Measurements from ENCODE around the gene TEC. TPM values are rescaled to one million over a fixed set of nuclear protein-coding genes. Genes with fewer than 3 reads are reported as not detected.
A peak's percentile ranks its signal among the peaks of the same experiment; 100 is the strongest.

The TEC gene
- total RNA-seq, 6 experiments from 2014 or later, result 1.5 to 4.2 (median 3.0) TPM

- Histone ChIP-seq H3K27ac (no peak overlapping the region), H3K9me3 (no peaks in the 10 kb centered on the region), H3K27me3 (no peaks in the 10 kb centered on the region), H3K4me3 (no peak overlapping the region), H3K36me3 (peaks cover 0 to 21% (median 0%) of the 10 kb centered on the region in 4 donors), H3K4me1 (no peaks in the 10 kb centered on the region)
- DNase-seq, result no peak
- intact Hi-C loops (cut with DNase I), result no loop called here
- no peak for ATAC-seq
- TF ChIP-seq POLR2A (IDR thresholded peaks at IDR 0.05), result no peak
- TF ChIP-seq, protein P1, sequence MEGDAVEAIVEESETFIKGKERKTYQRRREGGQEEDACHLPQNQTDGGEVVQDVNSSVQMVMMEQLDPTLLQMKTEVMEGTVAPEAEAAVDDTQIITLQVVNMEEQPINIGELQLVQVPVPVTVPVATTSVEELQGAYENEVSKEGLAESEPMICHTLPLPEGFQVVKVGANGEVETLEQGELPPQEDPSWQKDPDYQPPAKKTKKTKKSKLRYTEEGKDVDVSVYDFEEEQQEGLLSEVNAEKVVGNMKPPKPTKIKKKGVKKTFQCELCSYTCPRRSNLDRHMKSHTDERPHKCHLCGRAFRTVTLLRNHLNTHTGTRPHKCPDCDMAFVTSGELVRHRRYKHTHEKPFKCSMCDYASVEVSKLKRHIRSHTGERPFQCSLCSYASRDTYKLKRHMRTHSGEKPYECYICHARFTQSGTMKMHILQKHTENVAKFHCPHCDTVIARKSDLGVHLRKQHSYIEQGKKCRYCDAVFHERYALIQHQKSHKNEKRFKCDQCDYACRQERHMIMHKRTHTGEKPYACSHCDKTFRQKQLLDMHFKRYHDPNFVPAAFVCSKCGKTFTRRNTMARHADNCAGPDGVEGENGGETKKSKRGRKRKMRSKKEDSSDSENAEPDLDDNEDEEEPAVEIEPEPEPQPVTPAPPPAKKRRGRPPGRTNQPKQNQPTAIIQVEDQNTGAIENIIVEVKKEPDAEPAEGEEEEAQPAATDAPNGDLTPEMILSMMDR (IDR thresholded peaks at IDR 0.05), result no peak
Observed at GRCh38 chr4:48133669-48134068, 136.0 kb downstream of the TEC start.

DNA sequence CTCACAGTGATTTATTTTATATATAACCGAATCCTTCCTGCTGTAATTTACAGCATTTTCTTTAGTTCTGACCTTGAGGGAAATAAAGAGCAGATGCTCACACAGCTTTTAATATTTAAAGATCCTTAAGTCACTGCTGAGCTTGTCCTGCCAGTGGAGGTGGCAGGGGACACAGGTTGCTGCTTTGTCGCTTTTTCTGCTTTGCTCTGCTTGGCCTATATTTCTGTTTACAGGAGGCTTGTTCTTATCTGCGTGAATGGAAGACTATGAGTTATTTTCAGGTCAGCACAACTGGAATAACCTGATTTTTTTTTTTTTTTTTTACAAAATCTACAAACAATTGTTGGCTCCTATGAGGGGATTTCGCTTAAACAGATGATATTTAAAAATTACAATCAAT is 137.9 kb downstream of the TEC start:
- H3K27me3 ChIP-seq, result no peaks in the 10 kb centered on the region
- no peak overlapping the region for H3K27ac ChIP-seq
- 72% methylated on average over 4 of the region's 4 CpGs for WGBS (ENCODE audit: insufficient coverage, low coverage, low lambda C conversion rate, missing lambda C conversion rate)
- intact Hi-C loops (cut with DNase I), result no loop called here
- ATAC-seq (no peak), DNase-seq (no peak)
- H3K9me3 ChIP-seq, result no peaks in the 10 kb centered on the region
- peaks cover 0 to 7% (median 0%) of the 10 kb centered on the region in 4 donors for H3K36me3 ChIP-seq
- no peak overlapping the region for H3K4me3 ChIP-seq
- H3K4me1 ChIP-seq, result no peaks in the 10 kb centered on the region
- TF ChIP-seq, protein P1 (IDR thresholded peaks at IDR 0.05), result no peak
- TF ChIP-seq POLR2A (IDR thresholded peaks at IDR 0.05), result no peak

- DNase-seq, result no peak
- ATAC-seq, result no peak
- Histone ChIP-seq H3K27ac (no peak overlapping the region), H3K9me3 (no peaks in the 10 kb centered on the region), H3K36me3 (no peaks in the 10 kb centered on the region), H3K4me3 (no peak overlapping the region), H3K4me1 (no peaks in the 10 kb centered on the region), H3K27me3 (no peaks in the 10 kb centered on the region)
- TF ChIP-seq, protein P1 (IDR thresholded peaks at IDR 0.05), result no peak
- TF ChIP-seq POLR2A (IDR thresholded peaks at IDR 0.05), result no peak
- WGBS (ENCODE audit: insufficient coverage, low coverage, low lambda C conversion rate, missing lambda C conversion rate), result 89% methylated on average over 7 of the region's 7 CpGs
- intact Hi-C loops (cut with DNase I), result no loop called here
Observed at GRCh38 chr4:48130100-48130499, 139.5 kb downstream of the TEC start.

GRCh38 chr4:48129307-48130014 is 140.2 kb downstream of the TEC start:
- WGBS (ENCODE audit: insufficient coverage, low coverage, low lambda C conversion rate, missing lambda C conversion rate), result 21% methylated on average over 6 of the region's 9 CpGs
- Histone ChIP-seq H3K27me3 (no peaks in the 10 kb centered on the region), H3K9me3 (no peaks in the 10 kb centered on the region), H3K27ac (no peak overlapping the region), H3K4me1 (no peaks in the 10 kb centered on the region), H3K4me3 (no peak overlapping the region), H3K36me3 (no peaks in the 10 kb centered on the region)
- DNase-seq (peak in 1 of 3 donors; percentile 33), ATAC-seq (no peak)
- intact Hi-C loops (cut with DNase I), result loop anchor here in 1 of 2 donors (10.0 kb wide), 1 partner anchor 145 kb away; no protein-coding TSS in a partner anchor
- TF ChIP-seq POLR2A (IDR thresholded peaks at IDR 0.05), result no peak
- TF ChIP-seq, protein P1 (IDR thresholded peaks at IDR 0.05), result no peak
